ENCODE results near the gene HOOK1.

Gene HOOK1

DNA sequence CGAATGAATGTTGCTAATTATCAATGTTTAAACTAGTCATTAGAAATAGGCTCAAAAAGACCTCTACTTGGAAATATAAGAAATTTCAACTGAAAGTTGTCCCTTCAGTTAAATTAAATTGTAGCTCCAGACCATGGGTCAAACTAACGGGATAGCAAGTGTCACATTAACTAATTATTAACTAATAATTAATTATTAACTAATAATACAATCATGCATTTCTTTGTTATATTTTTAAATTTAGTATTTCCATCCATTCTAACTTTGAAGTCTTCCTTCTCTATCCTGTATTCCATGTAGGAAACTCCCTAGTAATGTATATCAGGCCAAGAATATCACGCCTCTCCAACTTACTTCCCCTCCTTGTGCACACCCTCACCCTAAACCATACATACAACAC lies 43.4 kb upstream of the HOOK1 start:
- no peak for DNase-seq (ENCODE audit: low read depth in 2 of 2)
- TF ChIP-seq CTCF (IDR thresholded peaks at IDR 0.05; ENCODE audit: low read depth, low read length): no peak
- no peak overlapping the region for H3K4me3 ChIP-seq (replicated peaks in 1 of 2; ENCODE audit: low read depth in 2 of 2, low read length in 2 of 2)

DNA sequence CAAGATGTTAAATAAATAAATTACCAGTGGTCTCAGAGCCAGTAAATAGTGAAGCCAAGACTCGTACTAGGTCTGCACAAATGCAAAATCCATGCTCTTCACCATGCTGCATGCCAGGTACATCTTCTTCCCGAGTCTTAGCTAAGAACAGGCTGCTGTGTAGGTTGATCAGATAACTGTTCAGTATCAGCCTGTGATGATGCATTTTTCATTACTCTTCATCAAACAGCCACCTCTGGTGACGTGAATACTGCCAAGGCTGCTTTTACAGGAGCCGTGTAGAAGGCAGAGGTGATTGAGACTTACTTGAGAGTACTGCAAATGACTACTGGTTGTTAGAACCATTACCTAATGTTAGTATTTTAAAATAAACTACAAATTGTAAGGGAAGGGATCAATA lies 39.3 kb upstream of the HOOK1 start:
- TF ChIP-seq CTCF (IDR thresholded peaks at IDR 0.05; ENCODE audit: low read depth, low read length): no peak
- no peak overlapping the region for H3K4me3 ChIP-seq (replicated peaks in 1 of 2; ENCODE audit: low read depth in 2 of 2, low read length in 2 of 2)
- no peak for DNase-seq (ENCODE audit: low read depth in 2 of 2)

DNA sequence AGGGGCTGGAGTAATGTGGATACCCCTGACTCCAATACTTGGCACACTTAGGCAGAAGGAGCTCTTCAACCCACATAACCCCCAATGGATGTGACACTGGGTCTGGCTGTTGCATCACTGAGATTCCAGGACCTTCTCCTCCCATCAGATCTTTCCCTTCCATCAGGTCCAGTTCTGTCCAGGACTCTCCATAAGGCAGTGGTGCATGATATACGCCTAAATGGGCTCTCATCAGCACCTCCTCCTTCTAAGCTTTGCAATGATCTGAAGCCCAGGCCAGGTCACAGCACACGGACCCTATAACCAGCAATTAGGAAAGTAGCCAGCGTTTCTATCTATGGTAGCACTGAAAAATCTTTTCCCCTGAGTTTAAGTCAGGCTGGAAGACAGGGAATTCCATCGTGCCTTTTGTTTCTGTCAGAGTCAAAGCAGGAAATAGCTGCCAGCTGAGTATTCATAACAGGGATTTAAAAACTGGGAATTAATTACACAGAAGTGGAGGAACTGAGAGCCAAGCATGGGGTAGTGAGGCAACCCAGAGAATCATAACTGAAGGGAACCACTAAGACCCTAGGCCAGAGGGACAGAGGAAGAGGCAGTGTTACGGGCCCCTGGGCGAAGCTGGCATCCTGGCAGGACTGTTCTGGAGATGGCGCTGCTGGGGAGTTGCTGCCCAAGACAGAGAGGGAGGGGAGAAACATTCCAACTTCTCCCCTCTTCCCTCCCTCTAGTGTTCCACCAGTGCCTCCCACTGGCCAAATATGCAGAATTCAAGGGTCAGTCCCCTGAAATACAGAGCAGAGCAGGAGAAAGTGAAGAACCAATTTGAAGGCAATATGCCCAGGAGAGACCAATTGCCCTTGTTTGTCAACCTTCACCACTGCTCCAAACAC lies 37.5 kb upstream of the HOOK1 start:
- no peak overlapping the region for H3K4me3 ChIP-seq (replicated peaks in 1 of 2; ENCODE audit: low read depth in 2 of 2, low read length in 2 of 2)
- DNase-seq (ENCODE audit: low read depth in 2 of 2): peak; percentile 43 to 48
- no peak for TF ChIP-seq CTCF (IDR thresholded peaks at IDR 0.05; ENCODE audit: low read depth, low read length)

- H3K4me3 ChIP-seq (replicated peaks in 1 of 2; ENCODE audit: low read depth in 2 of 2, low read length in 2 of 2): no peak overlapping the region
- no peak for DNase-seq (ENCODE audit: low read depth in 2 of 2)
- TF ChIP-seq CTCF (IDR thresholded peaks at IDR 0.05; ENCODE audit: low read depth, low read length): no peak
Observed at GRCh38 chr1:59779949-59780348, 34.8 kb upstream of the HOOK1 start.

- H3K4me3 ChIP-seq (replicated peaks in 1 of 2; ENCODE audit: low read depth in 2 of 2, low read length in 2 of 2): no peak overlapping the region
- DNase-seq (ENCODE audit: low read depth in 2 of 2): no peak
- no peak for TF ChIP-seq CTCF (IDR thresholded peaks at IDR 0.05; ENCODE audit: low read depth, low read length)
Observed at GRCh38 chr1:59788825-59789224, 25.9 kb upstream of the HOOK1 start.

- no peak for DNase-seq (ENCODE audit: low read depth in 2 of 2)
- no peak overlapping the region for H3K4me3 ChIP-seq (replicated peaks in 1 of 2; ENCODE audit: low read depth in 2 of 2, low read length in 2 of 2)
Observed at GRCh38 chr1:59798600-59798999, 16.1 kb upstream of the HOOK1 start.

More at GRCh38 chr1:59798600-59798999, 16.1 kb upstream of the HOOK1 start:
- no peak for TF ChIP-seq CTCF (IDR thresholded peaks at IDR 0.05; ENCODE audit: low read depth, low read length)

Measured in cardiac fibroblast (primary cell).